HG03135 (cell line): Measurements from ENCODE around the gene PRICKLE4.
A peak's percentile ranks its signal among the peaks of the same experiment; 100 is the strongest.

ENCODE experiments used
- ATAC-seq: cut with Tn5 transposase; IDR thresholded peaks from one replicate; pipeline ENCODE4 v1.9.1; 2021; ENCODE audit warnings: mild to moderate bottlenecking, moderate library complexity; ENCODE audit not compliant: unreplicated experiment

Gene PRICKLE4, protein sequence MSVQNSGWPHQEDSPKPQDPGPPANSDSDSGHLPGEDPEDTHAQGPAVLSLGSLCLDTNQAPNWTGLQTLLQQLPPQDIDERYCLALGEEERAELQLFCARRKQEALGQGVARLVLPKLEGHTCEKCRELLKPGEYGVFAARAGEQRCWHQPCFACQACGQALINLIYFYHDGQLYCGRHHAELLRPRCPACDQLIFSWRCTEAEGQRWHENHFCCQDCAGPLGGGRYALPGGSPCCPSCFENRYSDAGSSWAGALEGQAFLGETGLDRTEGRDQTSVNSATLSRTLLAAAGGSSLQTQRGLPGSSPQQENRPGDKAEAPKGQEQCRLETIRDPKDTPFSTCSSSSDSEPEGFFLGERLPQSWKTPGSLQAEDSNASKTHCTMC

DNA sequence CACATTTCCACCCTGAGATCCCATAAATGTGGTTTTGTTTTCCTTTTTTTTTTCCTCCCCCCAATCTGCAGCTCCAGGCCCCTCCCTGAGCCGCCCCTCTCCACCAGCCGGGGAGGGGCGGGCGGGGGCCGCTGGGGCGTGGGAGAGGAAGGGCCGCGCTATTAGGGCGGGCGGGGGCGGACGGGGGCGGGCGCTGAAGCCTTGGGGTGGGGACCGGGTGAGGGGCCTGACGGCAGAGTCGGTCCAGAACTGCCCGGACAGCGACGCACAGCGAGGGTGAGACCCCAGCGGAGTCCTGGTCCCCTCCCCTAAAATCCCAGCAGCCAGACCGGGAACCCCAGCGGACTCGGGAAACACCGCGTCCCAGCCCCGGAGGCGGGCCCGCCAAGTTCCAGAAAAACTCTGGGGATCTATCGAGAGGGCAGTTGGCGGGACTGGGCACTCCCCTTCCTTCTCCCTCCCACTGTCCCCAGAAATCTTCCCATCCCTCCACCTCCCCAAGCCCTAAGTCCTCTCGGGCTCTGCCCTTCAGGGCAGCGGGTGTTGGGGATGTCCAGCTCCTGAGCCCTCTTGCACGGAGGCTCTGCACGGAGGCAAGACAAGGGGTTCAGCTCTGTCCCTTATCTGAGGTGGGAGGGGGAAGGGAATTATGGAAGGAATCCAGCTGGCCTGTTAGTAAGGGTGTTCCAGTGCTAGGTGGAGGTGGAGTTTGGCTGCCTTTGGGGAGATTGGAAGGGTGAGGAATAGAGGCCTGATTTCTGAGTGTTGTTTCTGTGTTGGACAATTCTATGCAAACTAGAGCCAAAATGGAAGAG, at the start of gene PRICKLE4:
Gene PRICKLE4, plus strand, starts transcription at position 232 of the 815 bp plus-strand sequence. CDS start 2,692 bp downstream, outside the sequence.
- no peak for ATAC-seq

DNA sequence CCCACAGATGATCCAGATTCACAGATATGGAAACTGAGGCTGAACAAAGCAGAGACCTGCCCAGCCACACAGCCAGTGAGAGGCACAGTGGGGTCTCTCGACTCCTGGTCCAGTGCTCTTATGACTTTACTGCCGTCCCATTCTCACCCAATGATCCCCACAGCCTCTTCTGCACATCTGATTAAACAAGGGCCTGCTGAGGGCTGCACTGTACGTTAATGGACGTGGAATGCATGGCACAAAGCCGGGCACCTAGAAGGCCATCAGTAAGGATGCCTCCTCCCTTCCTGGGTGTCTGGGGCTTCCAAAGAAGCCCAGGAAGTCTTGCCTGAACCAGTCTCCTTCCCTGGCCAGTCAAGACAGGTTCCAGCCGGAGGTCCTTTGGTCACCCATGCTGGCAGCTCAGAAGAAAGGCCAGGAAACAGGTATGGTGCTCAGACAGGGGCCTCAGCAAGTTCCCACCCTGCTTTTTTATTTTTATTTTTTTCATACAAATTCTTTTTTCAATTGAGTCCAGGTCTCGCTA, 49.0 kb upstream of the PRICKLE4 start:
- no peak for ATAC-seq

DNA sequence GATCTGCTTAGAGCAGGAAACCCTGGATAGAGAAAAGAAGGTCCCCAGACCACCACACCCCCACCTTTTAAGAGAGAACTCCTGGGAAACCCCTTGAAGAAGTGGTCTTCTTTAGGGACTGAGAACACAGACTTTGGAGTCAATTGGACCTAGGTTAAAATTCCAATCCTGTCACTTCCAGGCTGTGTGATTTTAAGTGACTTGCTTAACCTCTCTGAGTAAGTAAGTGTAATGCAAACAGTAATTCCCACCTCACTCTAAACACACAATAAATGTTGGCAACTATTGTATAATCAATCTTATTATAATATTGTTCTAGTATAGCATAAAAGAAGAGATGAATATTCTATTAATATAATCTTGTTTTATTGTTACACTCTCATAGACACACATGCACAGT, 48.4 kb upstream of the PRICKLE4 start:
- ATAC-seq = no peak

DNA sequence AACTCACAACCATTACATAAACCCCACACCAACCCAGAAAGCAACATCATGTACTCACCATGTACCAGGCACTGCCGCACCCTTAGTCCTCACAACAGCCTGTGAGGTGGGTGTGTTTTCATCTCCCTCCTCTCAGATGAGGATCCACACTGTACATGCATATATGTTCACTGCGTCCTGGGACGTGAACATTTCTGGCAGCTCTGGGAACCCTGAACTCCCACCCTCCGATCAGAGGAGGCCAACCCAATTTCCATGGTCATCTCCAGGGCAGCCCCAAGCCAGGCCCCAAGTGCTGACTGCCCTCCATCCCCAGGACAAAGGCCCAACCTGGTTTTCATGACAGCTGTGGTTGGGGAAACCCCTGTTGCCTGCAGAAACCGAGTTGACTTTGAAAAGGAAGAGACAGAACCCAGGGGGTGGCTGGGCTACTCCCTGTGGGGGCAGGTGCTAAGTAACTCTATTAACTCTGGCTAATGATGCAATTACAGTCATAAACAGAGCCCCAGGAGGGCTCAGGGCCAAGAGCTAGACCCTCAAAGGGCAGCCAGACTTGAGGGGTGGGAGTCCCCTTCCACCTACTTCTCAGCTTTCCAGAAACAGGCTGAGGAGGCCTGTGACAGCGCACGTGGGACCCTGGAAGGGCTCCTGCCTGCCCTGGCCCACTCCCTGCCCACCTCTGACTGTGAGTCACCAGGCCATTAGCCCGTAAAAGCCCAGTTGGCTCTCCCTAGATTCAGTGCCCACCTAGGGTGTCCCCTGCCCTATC, 47.8 kb upstream of the PRICKLE4 start:
- peak; percentile 33 for ATAC-seq

DNA sequence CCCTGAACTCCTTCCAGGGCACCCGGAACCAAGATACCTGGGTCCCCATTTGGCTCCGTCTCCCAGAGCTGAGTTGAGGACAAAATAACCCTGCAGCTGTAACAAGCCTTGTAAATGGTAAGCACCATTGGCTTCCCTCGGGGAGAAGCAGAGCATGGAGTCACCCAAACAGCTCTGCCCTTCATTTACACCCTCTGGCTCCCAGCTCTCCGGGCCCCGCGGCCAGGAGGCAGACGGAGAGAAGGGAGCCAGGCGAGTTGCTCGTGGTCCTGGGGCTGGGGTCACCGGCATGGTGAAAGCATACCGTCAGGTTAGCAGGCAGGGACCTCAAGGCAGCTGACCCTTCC, 47.2 kb upstream of the PRICKLE4 start:
- no peak for ATAC-seq

DNA sequence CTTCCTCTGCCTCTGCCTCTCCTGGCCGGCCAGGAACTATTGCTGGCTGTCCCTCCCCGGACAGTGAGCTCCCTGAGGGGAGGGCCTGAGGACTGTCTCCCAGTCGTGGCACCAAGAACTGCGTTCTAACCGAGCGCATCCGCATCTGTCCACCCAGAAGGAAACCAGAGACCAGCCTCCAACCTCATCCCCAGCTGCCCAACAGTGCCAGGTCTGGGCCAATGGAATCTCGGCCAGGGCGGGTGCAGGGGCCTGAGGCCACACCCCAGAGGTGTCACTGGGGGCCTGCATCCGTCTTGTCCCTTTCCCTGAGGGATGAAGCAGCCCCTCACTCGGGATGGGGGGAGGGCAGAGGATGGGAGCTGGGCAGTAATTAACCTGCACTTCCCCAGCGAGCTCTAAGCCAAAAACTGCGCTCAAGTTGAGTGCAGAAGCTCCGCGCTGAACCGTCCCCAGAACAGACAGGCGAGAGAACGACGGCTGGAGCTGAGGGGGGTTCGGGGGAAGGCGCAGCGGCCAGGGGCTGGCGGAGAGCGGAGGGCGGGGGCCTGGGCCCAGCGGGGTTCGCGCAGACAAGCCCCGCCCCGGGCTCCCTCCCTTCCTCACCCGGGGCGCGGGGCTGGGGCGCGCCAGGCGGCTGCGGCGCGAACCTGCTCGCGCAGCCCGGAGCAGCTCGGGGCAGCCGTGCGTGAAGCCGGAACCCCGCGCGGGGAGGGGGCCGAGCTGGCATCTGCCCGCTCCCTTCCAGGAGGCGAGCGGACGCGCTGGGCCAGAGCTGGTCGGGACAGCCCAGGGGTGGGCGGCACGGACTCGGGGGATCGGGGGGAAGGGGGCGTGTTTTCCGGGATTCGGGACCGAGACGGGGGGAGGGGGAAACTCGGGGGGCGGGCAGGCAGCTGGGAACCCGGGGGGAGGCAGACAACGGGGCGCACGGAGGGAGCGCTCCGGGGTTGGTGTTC, 46.6 kb upstream of the PRICKLE4 start:
- peak; percentile 44 for ATAC-seq

DNA sequence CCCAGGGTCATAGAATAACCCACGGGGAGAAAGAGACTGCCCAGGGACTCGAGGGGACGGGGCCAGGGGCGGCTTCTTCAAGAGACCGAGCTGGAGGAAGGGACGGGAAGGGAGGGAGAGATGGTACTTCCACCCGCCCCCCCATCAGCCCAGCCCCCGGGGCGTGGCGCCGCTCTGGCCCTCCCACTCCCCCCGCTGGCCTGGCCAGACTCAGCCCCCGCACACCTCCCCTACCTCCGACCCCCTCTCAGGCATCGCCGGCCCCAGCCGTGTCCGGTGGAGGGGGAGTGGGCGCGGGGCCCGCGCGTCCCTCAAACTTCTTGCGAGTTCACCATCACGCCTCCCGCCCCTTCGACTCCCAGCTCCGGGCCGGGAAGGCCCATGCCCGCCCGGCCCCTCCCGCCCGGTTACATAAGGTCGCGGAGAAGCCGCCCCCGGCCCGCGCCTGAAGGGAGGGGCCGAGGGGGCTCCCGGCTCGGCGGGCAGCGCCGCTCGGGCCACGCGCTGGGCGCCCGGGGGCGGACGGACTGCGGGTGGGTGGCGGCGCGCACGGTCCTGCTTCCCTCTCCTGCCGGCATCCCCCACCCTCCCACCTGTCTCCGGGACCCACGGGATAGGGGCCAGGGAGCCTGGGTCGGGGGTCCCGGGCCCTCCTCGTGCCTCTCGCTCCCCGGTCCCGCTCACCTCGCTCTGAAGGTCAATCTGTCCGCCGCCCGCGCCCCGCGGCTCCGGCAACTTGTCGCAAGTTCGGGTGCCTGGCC, 45.7 kb upstream of the PRICKLE4 start:
- ATAC-seq = peak; percentile 24

DNA sequence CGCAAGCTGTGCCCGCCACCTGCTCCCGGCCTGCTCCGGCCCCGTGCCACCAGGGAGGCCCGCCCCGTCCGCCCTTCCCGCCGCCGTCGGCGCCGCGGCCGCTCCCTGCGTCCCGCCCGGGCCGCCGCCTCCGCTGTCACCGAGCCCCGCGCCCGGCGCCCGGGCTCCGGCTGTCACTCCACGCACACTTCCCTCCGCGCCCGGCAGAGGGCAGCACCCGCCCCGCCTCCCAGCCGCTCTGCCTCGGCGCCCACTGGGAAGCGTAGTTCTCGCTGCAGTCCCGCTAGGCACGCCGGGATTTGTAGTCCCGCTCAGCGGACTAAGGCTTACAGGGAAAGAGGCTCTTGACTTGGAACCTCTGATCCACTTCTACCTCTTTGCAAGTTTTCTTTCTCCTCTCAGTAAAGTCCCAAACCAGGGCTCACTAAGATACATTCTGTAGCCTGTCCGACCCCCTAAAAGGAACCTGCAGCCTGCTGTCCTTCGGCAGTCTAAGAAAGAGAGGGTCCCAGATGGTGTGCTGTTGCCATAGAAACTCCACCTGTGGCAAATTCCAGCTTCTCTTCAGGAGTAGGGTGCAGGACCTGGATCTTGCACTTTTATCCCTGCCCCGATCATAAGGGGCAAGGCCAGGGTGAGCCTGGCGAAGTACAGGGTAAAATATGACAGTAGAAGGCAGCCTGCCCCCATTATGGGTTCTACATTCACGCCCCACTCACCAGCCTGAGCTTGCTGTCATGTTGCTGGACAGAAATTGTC, 45.0 kb upstream of the PRICKLE4 start, which contains the start of gene TFEB:
Gene TFEB, minus strand, starts transcription at position 182 of the 759 bp plus-strand sequence. CDS start 44,395 bp downstream, outside the sequence.
- peak; percentile 50 for ATAC-seq

DNA sequence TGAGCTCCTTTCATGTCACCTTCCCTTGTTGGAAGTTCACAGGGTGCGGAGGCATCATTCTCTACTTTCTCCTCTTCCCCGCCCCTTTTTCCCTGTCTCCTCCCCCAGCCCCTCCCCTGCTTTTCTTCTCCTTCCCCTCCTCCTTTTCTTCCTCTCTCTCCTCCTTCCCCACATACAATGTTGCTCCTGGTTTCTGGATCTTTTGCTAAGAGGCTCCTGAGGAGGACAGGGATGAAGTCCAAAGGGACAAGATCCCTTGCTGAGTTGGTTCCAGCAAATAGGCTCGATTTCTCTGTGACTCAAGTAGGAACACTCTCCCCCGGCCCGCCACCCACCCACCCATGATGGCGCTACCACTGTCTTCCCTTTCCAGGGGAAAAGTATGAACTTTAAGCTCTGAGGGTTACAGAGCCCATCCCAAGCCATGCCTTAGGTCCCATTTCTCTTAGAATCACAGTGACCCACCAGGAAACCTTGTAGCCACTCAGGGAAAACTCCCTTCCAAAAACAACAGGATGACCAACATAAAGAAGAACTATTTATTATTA, 44.3 kb upstream of the PRICKLE4 start:
- ATAC-seq = no peak

DNA sequence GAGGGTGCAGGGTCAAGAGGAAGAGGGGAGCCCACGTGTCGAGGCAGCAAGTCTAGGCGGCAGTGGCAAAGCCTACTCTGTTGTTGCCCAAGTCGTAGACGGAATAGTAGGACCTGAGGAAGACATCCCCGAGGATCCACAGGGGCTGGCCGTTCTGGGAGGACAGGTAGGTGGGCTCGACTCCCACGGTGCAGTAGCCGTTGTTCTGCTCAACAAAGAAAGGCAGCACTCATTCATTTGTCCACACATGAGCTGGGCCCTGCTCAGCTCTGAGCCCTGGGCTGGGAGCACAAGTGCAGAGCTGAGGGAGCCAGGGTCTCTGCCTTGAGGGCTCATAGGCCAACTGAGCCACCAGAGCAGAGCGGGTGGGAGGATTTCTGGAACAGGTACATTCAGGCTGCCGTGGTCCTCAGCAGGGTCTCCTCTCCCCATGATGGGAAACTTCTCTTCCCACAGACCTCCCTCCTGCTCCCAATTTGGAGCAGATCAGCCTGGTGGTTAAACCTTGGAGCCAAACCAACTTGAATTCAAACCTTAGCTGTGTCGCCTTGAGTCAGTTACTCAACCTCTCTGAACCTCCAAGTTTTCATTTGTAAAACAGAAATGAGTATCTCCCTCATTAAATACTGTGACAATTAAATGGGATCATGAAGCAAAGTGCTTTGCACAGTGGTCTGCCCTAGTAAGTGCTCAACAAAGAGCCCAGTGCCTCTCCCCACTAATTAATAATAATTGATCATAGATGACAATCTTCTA, 43.6 kb upstream of the PRICKLE4 start:
- no peak for ATAC-seq

DNA sequence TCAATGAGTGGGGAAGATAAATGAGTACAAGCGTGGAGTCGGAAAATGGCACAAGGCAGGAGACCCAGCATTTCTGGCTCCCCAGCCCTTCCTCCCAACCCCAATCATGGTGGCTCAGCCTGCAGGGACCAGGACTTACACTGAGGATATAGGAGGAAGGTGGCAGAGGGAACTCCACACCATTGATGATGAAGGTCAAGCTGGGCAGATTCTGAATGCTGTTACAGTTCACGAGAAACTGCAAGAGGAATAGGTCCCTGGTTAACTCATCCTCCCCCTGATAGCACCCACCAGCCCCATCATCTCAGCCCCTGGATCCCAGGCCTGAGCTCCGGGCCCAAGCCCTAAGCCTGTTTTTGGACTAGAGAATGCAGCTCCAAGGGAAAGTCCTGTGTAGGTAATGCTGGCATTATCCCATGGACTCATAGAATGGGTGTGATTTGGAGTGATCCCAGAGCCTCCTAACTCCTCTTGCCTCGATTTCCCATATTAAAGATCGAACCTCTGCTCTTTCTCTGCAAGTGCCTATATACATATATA, 42.9 kb upstream of the PRICKLE4 start:
- ATAC-seq = no peak

DNA sequence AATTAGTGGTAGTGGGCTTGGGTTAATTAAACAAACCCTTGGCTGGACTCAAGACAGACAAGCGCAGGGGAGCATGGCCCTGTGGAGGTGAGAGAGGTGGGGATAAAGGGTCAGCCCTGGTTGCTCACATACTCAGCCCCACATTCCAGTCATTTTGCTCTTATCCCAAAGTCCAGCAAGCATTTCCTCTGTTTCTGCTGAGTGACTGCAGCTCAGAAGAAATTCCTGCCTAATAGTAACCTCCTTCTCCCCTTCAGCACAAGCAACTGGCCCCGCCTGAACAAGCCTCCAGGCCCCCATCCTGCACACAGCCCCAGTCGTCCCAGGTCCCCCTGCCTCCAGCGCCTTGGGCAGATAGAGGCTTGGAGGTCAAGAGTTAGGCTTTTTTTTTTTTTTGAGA, 41.5 kb upstream of the PRICKLE4 start:
- no peak for ATAC-seq

DNA sequence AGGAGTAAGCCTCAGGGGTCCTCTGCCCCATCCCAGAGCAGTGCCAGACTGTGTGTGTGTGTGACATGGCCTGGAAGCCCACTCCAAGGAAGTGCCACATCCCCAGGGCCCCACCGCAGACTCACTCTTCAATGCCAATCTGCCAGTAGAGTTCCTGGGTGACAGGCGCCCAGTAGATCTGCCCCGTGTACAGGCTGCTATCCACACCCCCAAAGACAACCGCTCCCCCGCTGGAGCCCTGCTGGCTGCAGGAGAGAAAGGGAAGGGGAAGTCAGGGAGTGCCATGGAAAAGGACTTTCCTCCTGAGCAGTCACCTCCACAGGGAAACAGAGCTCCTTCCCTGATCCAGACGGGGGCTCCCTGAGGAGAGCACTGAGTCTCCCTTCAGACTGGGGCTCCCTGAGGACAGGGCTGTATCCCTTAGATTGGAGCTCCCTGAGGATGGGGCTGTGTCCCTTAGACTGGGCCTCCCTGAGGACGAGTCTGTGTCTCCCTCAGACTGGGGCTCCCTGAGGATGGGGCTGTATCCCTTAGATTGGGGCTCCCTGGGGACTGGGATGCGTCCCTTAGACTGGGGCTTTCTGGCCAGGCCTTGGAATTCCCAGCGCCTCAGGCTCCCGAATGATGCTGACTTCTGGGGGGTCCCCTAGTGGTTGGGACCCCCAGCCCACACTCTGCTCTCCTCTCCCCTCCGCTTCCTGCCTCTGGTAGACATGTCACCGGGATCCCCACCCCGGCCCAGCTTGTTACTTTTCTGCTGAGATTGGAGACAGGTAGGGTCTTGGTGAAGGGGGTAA, 40.0 kb upstream of the PRICKLE4 start:
- no peak for ATAC-seq

DNA sequence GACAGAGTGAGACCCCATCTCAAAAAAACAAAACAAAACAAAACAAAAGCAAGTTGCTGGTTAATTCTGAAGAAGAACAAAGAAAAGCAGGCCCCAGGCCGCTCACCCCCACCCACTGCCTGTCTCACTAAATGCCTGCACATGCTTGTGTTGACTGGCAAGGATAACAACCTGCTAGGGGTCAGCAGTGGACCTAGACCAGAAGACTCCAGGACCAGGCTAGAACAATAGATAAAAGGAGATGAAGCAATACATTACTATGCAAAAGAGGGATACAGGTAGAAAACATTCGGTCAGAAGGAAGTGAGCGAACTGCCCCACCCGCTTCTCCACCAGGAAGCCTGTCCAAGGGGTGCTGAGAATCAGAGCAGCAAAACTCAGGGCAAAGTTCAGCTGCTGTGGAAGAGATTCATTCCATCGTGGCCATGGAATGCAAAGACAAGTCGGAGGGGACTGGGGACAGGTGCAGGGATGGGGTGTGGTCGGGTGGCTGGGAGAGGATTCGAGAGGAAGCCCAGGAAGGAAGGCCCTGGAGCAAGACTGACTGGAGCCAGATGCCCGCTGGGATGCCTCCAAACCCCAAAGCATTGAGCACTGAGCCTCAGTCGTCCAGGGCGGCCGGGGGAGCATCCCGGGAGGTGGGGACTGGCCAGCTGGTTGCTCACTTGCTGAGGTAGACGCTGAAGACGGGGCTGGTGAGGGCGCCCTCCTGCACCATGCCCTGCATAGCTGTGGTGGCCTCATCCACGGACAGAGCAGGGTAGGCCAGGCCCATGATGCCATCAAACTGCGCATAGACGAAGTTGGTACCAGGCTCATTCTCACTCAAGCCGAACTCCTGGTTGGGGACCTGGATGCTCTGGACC, 38.7 kb upstream of the PRICKLE4 start:
- no peak for ATAC-seq
